ENCODE data around the gene P3R3URF. TPM values are rescaled to one million over a fixed set of nuclear protein-coding genes. Genes with fewer than 3 reads are reported as not detected.

Gene P3R3URF
- total RNA-seq, 5 donors from 2014 or later (not counting 1 experiment from before 2014, with no cell fraction given): not detected

Other genes starting within 250 kb of the P3R3URF start
- gene PIK3R3, start 43.9 kb downstream of the P3R3URF start, total RNA-seq: 1 to 10 TPM in 3 of 5 donors, under 1 TPM in 2; 0.65 to 2.3 (median 1.1) TPM
- gene TSPAN1, start 1.4 kb downstream of the P3R3URF start, total RNA-seq: under 1 TPM in 2 of 5 donors, not detected in 3; 0.53 to 0.54 TPM
- 10 to 100 TPM; 38.0 to 49.6 (median 42.2) TPM for gene POMGNT1, start 21.9 kb upstream of the P3R3URF start, total RNA-seq
- under 1 TPM in 4 of 5 donors, not detected in 1; 0.13 to 0.82 (median 0.23) TPM for gene LURAP1, start 26.8 kb upstream of the P3R3URF start, total RNA-seq
- gene RAD54L, start 71.3 kb upstream of the P3R3URF start, total RNA-seq: 1 to 10 TPM; 1.1 to 2.8 (median 1.8) TPM
- gene LRRC41, start 127.1 kb upstream of the P3R3URF start, total RNA-seq: 10 to 100 TPM; 31.4 to 35.3 (median 34.6) TPM
- 100 to 1,000 TPM in 4 of 5 donors, 10 to 100 TPM in 1; 96.3 to 141 (median 127) TPM for gene UQCRH, start 127.2 kb upstream of the P3R3URF start, total RNA-seq
- gene NSUN4, start 164.3 kb upstream of the P3R3URF start, total RNA-seq: 10 to 100 TPM; 24.4 to 29.3 (median 25.0) TPM
- 10 to 100 TPM in 2 of 5 donors, 1 to 10 TPM in 3; 5.9 to 10.4 (median 9.5) TPM for gene FAAH, start 217.8 kb upstream of the P3R3URF start, total RNA-seq